ENCODE data around the gene CTNND2. TPM values are rescaled to one million over a fixed set of nuclear protein-coding genes. Genes with fewer than 3 reads are reported as not detected.

Gene CTNND2
- total RNA-seq, 1 experiment from 2014 or later: 7.0 TPM

DNA sequence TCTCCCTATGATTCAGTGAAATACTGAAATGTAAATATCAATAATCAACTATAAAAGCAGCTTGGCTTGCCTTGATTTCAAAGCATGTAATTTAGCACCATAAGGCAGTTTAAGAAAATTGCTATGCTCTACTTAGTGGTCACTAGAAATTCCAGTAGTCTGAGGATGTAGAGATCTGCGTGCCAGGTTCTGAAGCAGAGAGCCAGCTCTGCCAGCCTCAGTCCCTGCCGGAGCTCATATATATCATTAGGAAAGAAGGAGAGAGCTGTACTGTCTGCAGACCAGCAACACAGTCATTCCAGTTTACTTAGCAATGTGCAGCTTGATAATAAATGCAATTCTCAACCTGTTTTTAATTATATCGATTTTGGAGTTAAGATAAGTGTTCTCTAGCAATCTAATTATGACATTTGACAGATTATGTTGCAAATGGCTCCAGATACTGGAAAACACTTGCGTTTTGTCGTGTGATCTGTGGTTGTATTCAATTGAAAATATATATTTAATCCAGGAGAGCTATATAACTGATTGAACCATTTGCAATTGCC is 540.5 kb downstream of the CTNND2 start:
- Histone ChIP-seq H2AK5ac (ENCODE audit: insufficient read length, low read length) (no peak overlapping the region), H3K9me3 (ENCODE audit: control insufficient read depth, low read depth, low read length) (no peaks in the 10 kb centered on the region), H2BK20ac (ENCODE audit: low read depth, low read length, poor library complexity, severe bottlenecking) (no peak overlapping the region), H3K79me1 (ENCODE audit: insufficient read depth, low read depth, low read length, poor library complexity, severe bottlenecking) (no peaks in the 10 kb centered on the region), H4K20me1 (ENCODE audit: control insufficient read depth, insufficient read depth, insufficient read length) (no peaks in the 10 kb centered on the region), H3K23ac (ENCODE audit: insufficient read length, low read depth, low read length) (no peak overlapping the region), H2BK15ac (ENCODE audit: low read depth, low read length) (no peak overlapping the region), H4K5ac (ENCODE audit: insufficient read length, low read depth, low read length) (no peak overlapping the region), H3K14ac (ENCODE audit: insufficient read depth, low read length) (no peak overlapping the region), H2BK120ac (ENCODE audit: low read depth, low read length, poor library complexity, severe bottlenecking) (no peak overlapping the region), H3K23me2 (ENCODE audit: insufficient read length, low read depth, low read length, poor library complexity, severe bottlenecking) (no peaks in the 10 kb centered on the region), H3K27me3 (ENCODE audit: insufficient read depth, low read length) (no peaks in the 10 kb centered on the region), H2BK5ac (ENCODE audit: insufficient read length, low read length) (no peak overlapping the region), H3K79me2 (ENCODE audit: insufficient read depth, low read length) (no peaks in the 10 kb centered on the region), H2BK12ac (ENCODE audit: insufficient read length, low read depth, low read length) (no peak overlapping the region), H3T11ph (ENCODE audit: low read length) (no peak overlapping the region), H3K56ac (ENCODE audit: insufficient read length, low read depth, low read length) (no peak overlapping the region), H4K8ac (replicated peaks; ENCODE audit: insufficient read length, low read depth, low read length) (no peak overlapping the region), H3K18ac (ENCODE audit: insufficient read length, low read depth, low read length) (no peak overlapping the region), H2AFZ (ENCODE audit: low read length) (no peak overlapping the region), H3K4me1 (ENCODE audit: insufficient read depth, low read length) (no peaks in the 10 kb centered on the region), H3K27ac (ENCODE audit: insufficient read length, low read depth, low read length) (no peak overlapping the region), H4K91ac (ENCODE audit: insufficient read length, low read depth, low read length) (no peak overlapping the region), H3K4ac (ENCODE audit: low read depth, low read length) (no peak overlapping the region), H3K9ac (ENCODE audit: extremely low read depth, insufficient read length, low read length) (no peak overlapping the region), H3K4me2 (ENCODE audit: insufficient read depth, insufficient read length, low read length) (no peak overlapping the region)
- no peaks in the 10 kb centered on the region for H3K4me1 Mint-ChIP-seq
- H3K27ac Mint-ChIP-seq: no peak overlapping the region
- DNase-seq: no peak
- H3K27me3 Mint-ChIP-seq (ENCODE audit: low read depth): peaks cover 4% of the 10 kb centered on the region; the same call in 1 of the 2 replicates
- peaks cover 0 to 5% (median 3%) of the 10 kb centered on the region in 3 experiments; a peak in 1 of 7 replicates for H3K36me3 Mint-ChIP-seq (ENCODE audit: insufficient read depth in 1 of 3, low read depth in 3 of 3)
- H3K9me3 Mint-ChIP-seq: no peaks in the 10 kb centered on the region; a peak in 1 of 5 replicates
- no CpG with 5 or more reads among the region's 5 CpGs for WGBS (ENCODE audit: extremely low coverage, insufficient read length, low lambda C conversion rate)
- TF ChIP-seq, protein P1, sequence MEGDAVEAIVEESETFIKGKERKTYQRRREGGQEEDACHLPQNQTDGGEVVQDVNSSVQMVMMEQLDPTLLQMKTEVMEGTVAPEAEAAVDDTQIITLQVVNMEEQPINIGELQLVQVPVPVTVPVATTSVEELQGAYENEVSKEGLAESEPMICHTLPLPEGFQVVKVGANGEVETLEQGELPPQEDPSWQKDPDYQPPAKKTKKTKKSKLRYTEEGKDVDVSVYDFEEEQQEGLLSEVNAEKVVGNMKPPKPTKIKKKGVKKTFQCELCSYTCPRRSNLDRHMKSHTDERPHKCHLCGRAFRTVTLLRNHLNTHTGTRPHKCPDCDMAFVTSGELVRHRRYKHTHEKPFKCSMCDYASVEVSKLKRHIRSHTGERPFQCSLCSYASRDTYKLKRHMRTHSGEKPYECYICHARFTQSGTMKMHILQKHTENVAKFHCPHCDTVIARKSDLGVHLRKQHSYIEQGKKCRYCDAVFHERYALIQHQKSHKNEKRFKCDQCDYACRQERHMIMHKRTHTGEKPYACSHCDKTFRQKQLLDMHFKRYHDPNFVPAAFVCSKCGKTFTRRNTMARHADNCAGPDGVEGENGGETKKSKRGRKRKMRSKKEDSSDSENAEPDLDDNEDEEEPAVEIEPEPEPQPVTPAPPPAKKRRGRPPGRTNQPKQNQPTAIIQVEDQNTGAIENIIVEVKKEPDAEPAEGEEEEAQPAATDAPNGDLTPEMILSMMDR (conservative IDR thresholded peaks at IDR 0.05): no peak
- no peak overlapping the region for H3K4me3 Mint-ChIP-seq
